Sigmoid colon (tissue), 4 donors: Measurements from ENCODE around the gene G6PD.

Source experiments
- CTCF ChIP-seq, 4 experiments: fragments of 450-650 bp in 3 of 4; fragments of 200-600 bp in 1 of 4; IDR thresholded peaks; one replicate each; pipeline ENCODE4 v1.5.1; 2016 to 2019; ENCODE audit warnings: antibody characterized with exemption in 4 of 4, mild to moderate bottlenecking in 3 of 4, moderate library complexity in 2 of 4
- EP300 ChIP-seq, 4 donors: sonication (generic); formaldehyde crosslinking; IDR thresholded peaks; one replicate each; pipeline ENCODE4 v1.6.1; 2017; ENCODE audit warnings: antibody characterized with exemption in 4 of 4

- TF ChIP-seq CTCF (IDR thresholded peaks at IDR 0.05) = no peak
- no peak for TF ChIP-seq EP300 (IDR thresholded peaks at IDR 0.05)
Observed at GRCh38 chrX:154485150-154486051, 61.2 kb downstream of the G6PD start.
